ENCODE results near the gene BRAP. TPM values are rescaled to one million over a fixed set of nuclear protein-coding genes. Genes with fewer than 3 reads are reported as not detected.
"Not testable (repeated sequence)": the region's sequence is repeated elsewhere in the genome, so short reads cannot be mapped to it uniquely, and the experiment has no call there.

BRAP gene
- total RNA-seq, 2 experiments from 2014 or later, result 19.7 to 20.4 TPM

GRCh38 chr12:111595341-111595835 is 90.4 kb downstream of the BRAP start:
- CTCF ChIA-PET, result interaction anchor here (0.6 kb wide), 2 partner anchors 22 to 69 kb away, joined by 3 read pairs; no protein-coding TSS in a partner anchor
- POLR2A ChIA-PET, result not testable (repeated sequence)

Other genes with a start within 250 kb of the BRAP start
- gene ATXN2, start 86.6 kb downstream of the BRAP start, total RNA-seq, result 10 to 100 TPM; 40.8 to 46.3 TPM
- gene ACAD10, start 97 bp upstream of the BRAP start, total RNA-seq, result 10 to 100 TPM; 20.0 to 20.8 TPM
- gene ALDH2, start 81.0 kb upstream of the BRAP start, total RNA-seq, result 1 to 10 TPM; 1.4 TPM
- gene MAPKAPK5, start 156.3 kb upstream of the BRAP start, total RNA-seq, result 10 to 100 TPM; 68.2 to 73.7 TPM

Data from activated CD8-positive, alpha-beta memory T cell treated with anti-CD3 and anti-CD28 coated beads for 36 hours (primary cell).